Endodermal cell (in vitro differentiated cells): ENCODE results near the gene KCNH8. TPM values are rescaled to one million over a fixed set of nuclear protein-coding genes. Genes with fewer than 3 reads are reported as not detected.

Experiments used
- DNase-seq: peaks from one replicate; pipeline ENCODE4 v3.0.0-alpha.2; 2017
- H3K27ac ChIP-seq: 2 replicates; pipeline ENCODE4 v1.5.1; 2013; ENCODE audit warnings: mild to moderate bottlenecking, low read depth, low read length, moderate library complexity
- H3K27me3 ChIP-seq: 2 replicates; pipeline ENCODE4 v1.6.1; 2013; ENCODE audit warnings: mild to moderate bottlenecking, low read length, moderate library complexity; ENCODE audit not compliant: insufficient read depth, control insufficient read depth, poor library complexity, severe bottlenecking
- H3K36me3 ChIP-seq: 2 replicates; pipeline ENCODE4 v1.7.0; 2013; ENCODE audit warnings: mild to moderate bottlenecking, low read length, moderate library complexity; ENCODE audit not compliant: control insufficient read depth, insufficient read depth
- H3K4me1 ChIP-seq: one replicate; pipeline ENCODE4 v1.7.0; 2013; ENCODE audit warnings: low read length; ENCODE audit not compliant: control insufficient read depth, insufficient read depth
- H3K4me3 ChIP-seq: 2 replicates; pipeline ENCODE4 v1.5.1; 2013; ENCODE audit warnings: mild to moderate bottlenecking, low read length, moderate library complexity
- H3K9ac ChIP-seq: 2 replicates; pipeline ENCODE4 v1.6.1; 2013; ENCODE audit warnings: mild to moderate bottlenecking, low read length, moderate library complexity; ENCODE audit not compliant: poor library complexity, severe bottlenecking; ENCODE audit errors: extremely low read depth
- H3K9me3 ChIP-seq: 2 replicates; pipeline ENCODE4 v1.6.1; 2013; ENCODE audit warnings: mild to moderate bottlenecking, low read length, moderate library complexity; ENCODE audit not compliant: control insufficient read depth
- H3K27ac Mint-ChIP-seq: 2 replicates; pipeline ENCODE4 v1.8.0; 2020; ENCODE audit warnings: mixed read lengths
- H3K27me3 Mint-ChIP-seq: 2 replicates; pipeline ENCODE4 v1.8.0; 2021; ENCODE audit warnings: mild to moderate bottlenecking, mixed read lengths; ENCODE audit not compliant: insufficient read depth
- H3K36me3 Mint-ChIP-seq: 2 replicates; pipeline ENCODE4 v1.8.0; 2020; ENCODE audit warnings: low read depth, mixed read lengths
- H3K4me1 Mint-ChIP-seq: 2 replicates; pipeline ENCODE4 v1.8.0; 2020; ENCODE audit warnings: mixed read lengths
- H3K4me3 Mint-ChIP-seq: 2 replicates; pipeline ENCODE4 v1.8.0; 2020; ENCODE audit warnings: mild to moderate bottlenecking, moderate library complexity, mixed read lengths
- H3K9me3 Mint-ChIP-seq: 2 replicates; pipeline ENCODE4 v1.8.0; 2020; ENCODE audit warnings: mild to moderate bottlenecking, mixed read lengths
- CTCF ChIP-seq: fragments of 200-600 bp; sonication (generic); conservative IDR thresholded peaks from 2 replicates; pipeline ENCODE4 v1.5.0; 2021; ENCODE audit warnings: antibody characterized with exemption, mild to moderate bottlenecking
- WGBS, 2 experiments: methylation state at CpG; one replicate each; pipeline versions ENCODE4 v1.1.5 to v1.1.7; 2013; ENCODE audit warnings: missing lambda C conversion rate in 2 of 2, mixed read lengths in 1 of 2; ENCODE audit not compliant: insufficient coverage in 1 of 2, insufficient read length in 1 of 2; 5-methylcytosine and 5-hydroxymethylcytosine counted together
- total RNA-seq, 2 donors: library from RNA; stranded (reverse); fragmentation: NEBNext Ultra II Directional in 1 of 2; extraction: Animal tissue kit (Norgen Biotek cat#: 25700) in 1 of 2; gene quantifications; 2 replicates in 1 of 2; 3 replicates in 1 of 2; pipeline ENCODE4 v1.2.1, GENCODE V29; 2021

The KCNH8 gene
- total RNA-seq, 2 donors from 2014 or later, result 12.0 to 15.0 TPM

DNA sequence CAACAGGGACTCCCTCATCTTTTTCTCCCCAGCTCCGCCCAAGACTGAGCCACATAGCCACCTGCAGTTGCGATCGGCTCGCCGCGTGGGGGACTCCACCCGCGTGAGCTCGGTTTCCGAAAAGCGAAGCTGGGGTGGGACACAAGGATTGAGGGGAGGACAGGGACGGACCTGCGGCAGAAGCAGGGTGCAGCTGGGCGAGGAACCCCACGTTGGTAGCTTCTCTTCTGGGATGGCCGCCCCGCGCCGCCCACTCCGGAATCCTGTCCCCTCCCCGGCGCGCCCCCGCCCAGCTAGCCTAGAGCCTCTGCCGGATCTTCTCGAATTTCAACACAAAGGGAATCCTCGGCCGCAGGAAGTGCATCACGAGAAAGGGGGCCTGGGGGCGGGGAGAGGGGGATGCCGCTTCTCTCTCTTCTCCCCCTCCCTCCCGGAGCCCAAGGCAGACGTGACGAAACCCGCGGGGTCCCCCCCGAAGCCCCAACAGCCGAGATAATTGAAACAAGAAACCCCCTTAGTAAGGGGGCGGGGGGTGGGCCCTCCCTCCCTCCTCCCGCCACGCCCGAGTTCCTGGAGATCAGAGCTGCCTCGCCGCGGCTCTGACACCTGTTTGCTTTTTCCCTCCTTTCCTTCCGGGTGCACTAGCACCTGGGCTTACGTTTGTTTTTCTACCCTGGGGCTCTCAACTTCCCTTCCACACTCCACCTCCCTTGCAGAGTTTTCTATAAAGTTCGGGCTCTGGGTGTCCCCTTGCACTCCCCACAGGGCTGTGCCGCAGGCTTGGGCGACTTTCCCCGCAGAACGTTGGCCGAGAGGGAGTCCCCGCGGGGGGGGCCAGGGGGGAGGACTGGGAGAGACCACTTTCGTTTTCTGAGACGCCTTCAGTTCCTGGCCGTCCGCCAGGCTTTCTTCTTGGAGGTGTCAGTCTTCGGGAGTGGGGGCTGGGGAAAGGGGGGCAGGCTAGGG, 1.3 kb upstream of the KCNH8 start:
- TF ChIP-seq CTCF, result peak; percentile 71

GRCh38 chr3:19148768-19149091, 420 bp downstream of the KCNH8 start:
- no peak for TF ChIP-seq CTCF
- Histone ChIP-seq H3K27ac (no peak overlapping the region), H3K4me1 (peaks cover 8% of the 10 kb centered on the region), H3K36me3 (no peaks in the 10 kb centered on the region), H3K9ac (peak overlapping the region; percentile 65), H3K4me3 (peak overlapping the region; percentile 92), H3K27me3 (no peaks in the 10 kb centered on the region), H3K9me3 (peaks cover 4% of the 10 kb centered on the region)
- H3K27ac Mint-ChIP-seq, result peak overlapping the region; percentile 66
- DNase-seq, result peak; percentile 45
- H3K27me3 Mint-ChIP-seq, result no peaks in the 10 kb centered on the region
- H3K9me3 Mint-ChIP-seq, result no peaks in the 10 kb centered on the region
- H3K4me3 Mint-ChIP-seq, result peak overlapping the region; percentile 91
- 0% methylated on average over 11 to 12 of the region's 12 CpGs for WGBS, 2 experiments
- peaks cover 16% of the 10 kb centered on the region for H3K4me1 Mint-ChIP-seq
- no peaks in the 10 kb centered on the region for H3K36me3 Mint-ChIP-seq

More for the DNA sequence above, 1.3 kb upstream of the KCNH8 start:
- Mint-ChIP-seq H3K27me3 (no peaks in the 10 kb centered on the region), H3K27ac (peak overlapping the region; percentile 95), H3K4me3 (peak overlapping the region; percentile 91), H3K9me3 (no peaks in the 10 kb centered on the region), H3K36me3 (no peaks in the 10 kb centered on the region), H3K4me1 (peaks cover 16% of the 10 kb centered on the region)
- H3K36me3 ChIP-seq, result no peaks in the 10 kb centered on the region
- peaks cover 8% of the 10 kb centered on the region for H3K4me1 ChIP-seq
- peaks cover 4% of the 10 kb centered on the region for H3K9me3 ChIP-seq
- H3K4me3 ChIP-seq, result peak overlapping the region; percentile 92
- peak overlapping the region; percentile 86 for H3K27ac ChIP-seq
- WGBS, 2 experiments, result 0% methylated on average over 2 to 57 of the region's 60 CpGs
- peak overlapping the region; percentile 76 for H3K9ac ChIP-seq
- DNase-seq, result peak; percentile 98
- no peaks in the 10 kb centered on the region for H3K27me3 ChIP-seq

DNA sequence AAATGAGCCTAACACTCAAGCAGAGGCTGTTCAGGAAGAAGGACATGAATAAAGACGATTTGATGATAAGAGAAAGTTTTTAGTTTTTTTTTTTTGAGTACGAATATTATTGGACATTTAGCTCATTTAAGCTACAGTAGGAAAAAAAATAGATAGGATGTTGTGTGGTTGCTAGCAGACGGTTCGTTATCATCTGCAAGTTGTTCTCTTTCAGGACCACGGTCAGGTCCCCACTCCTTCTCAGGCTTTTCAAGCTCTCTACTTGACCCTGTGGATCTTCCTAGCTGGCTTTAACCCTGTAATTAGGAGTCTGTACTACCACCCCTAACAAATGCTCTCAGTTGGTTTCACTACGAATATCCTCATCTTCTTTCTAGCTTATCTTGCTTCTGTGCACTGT, 1.1 kb downstream of the KCNH8 start:
- Mint-ChIP-seq H3K9me3 (no peaks in the 10 kb centered on the region), H3K27ac (no peak overlapping the region), H3K27me3 (no peaks in the 10 kb centered on the region), H3K4me1 (peaks cover 16% of the 10 kb centered on the region), H3K36me3 (no peaks in the 10 kb centered on the region), H3K4me3 (peak overlapping the region; percentile 91)
- peaks cover 8% of the 10 kb centered on the region for H3K4me1 ChIP-seq
- DNase-seq, result peak; percentile 86
- H3K27ac ChIP-seq, result no peak overlapping the region
- H3K27me3 ChIP-seq, result no peaks in the 10 kb centered on the region
- no peaks in the 10 kb centered on the region for H3K36me3 ChIP-seq
- peaks cover 4% of the 10 kb centered on the region for H3K9me3 ChIP-seq
- peak overlapping the region; percentile 92 for H3K4me3 ChIP-seq
- WGBS, 2 experiments, result 0 to 1% methylated on average over 6 of the region's 6 CpGs
- TF ChIP-seq CTCF, result no peak
- H3K9ac ChIP-seq, result peak overlapping the region; percentile 65
